SK-N-SH (cell line): Measurements from ENCODE around the gene MYO1B. TPM values are rescaled to one million over a fixed set of nuclear protein-coding genes. Genes with fewer than 3 reads are reported as not detected.

Experiments used
- CTCF ChIA-PET: fragments of 300-600, 350-600 bp; formaldehyde crosslinking; extraction: SDS; loops from one replicate; lab custom pipeline; 2021; lab: Yijun Ruan, JAX
- POLR2A ChIA-PET: fragments of 350-600 bp; sonication (Branson Sonifier 250); formaldehyde crosslinking; extraction: SDS; loops from one replicate; lab custom pipeline; 2020; ENCODE audit warnings: antibody characterized with exemption, inconsistent platforms; lab: Yijun Ruan, JAX
- DNase-seq: peaks from one replicate; pipeline ENCODE4 v3.0.0; 2012
- H2AFZ ChIP-seq: fragments of 200-600 bp; sonication (generic); 2 replicates; pipeline ENCODE4 v1.8.1; 2016; ENCODE audit warnings: antibody characterized with exemption, mild to moderate bottlenecking, low read depth
- H3F3A ChIP-seq: fragments of 200-600 bp; sonication (generic); replicated peaks from 2 replicates; pipeline ENCODE3; 2016; ENCODE audit warnings: antibody characterized with exemption, mild to moderate bottlenecking; ENCODE audit not compliant: insufficient read depth
- H3K27ac ChIP-seq, 2 experiments: fragments of 200-500 bp in 1 of 2; fragments of 200-600 bp in 1 of 2; sonication (Bioruptor generic) in 1 of 2; sonication (generic), shearing (Covaris generic) in 1 of 2; 2 replicates each; pipeline versions ENCODE4 v1.5.1 to v1.6.1; 2014 to 2016; ENCODE audit warnings: low read depth in 2 of 2, inconsistent platforms in 1 of 2, low read length in 1 of 2, mild to moderate bottlenecking in 1 of 2, mixed read lengths in 1 of 2
- H3K27me3 ChIP-seq: fragments of 200-600 bp; sonication (generic), shearing (Covaris generic); 2 replicates; pipeline ENCODE4 v1.6.1; 2016; ENCODE audit warnings: mixed run types; ENCODE audit not compliant: insufficient read depth
- H3K36me3 ChIP-seq, 2 experiments: fragments of 200-500 bp in 1 of 2; fragments of 200-600 bp in 1 of 2; sonication (Bioruptor generic) in 1 of 2; sonication (generic) in 1 of 2; replicated peaks in 1 of 2; 2 replicates each; pipeline versions ENCODE3 to v1.5.1; 2014 to 2016; ENCODE audit warnings: low read length in 1 of 2, mild to moderate bottlenecking in 1 of 2; ENCODE audit not compliant: insufficient read depth in 2 of 2, control insufficient read depth in 1 of 2
- H3K4me1 ChIP-seq, 2 experiments: fragments of 200-500 bp in 1 of 2; fragments of 200-600 bp in 1 of 2; sonication (Bioruptor generic) in 1 of 2; sonication (generic), shearing (Covaris generic) in 1 of 2; 2 replicates each; pipeline versions ENCODE4 v1.5.1 to v1.6.1; 2014 to 2016; ENCODE audit warnings: low read depth in 1 of 2, low read length in 1 of 2, mixed run types in 1 of 2; ENCODE audit not compliant: insufficient read depth in 2 of 2, control insufficient read depth in 1 of 2
- H3K4me2 ChIP-seq: fragments of 200-600 bp; sonication (generic), shearing (Covaris generic); 2 replicates; pipeline ENCODE4 v1.6.1; 2017; ENCODE audit warnings: mixed run types
- H3K4me3 ChIP-seq, 2 experiments: fragments of 200-500 bp in 1 of 2; fragments of 200-600 bp in 1 of 2; sonication (Bioruptor generic) in 1 of 2; sonication (generic), shearing (Covaris generic) in 1 of 2; 2 replicates each; pipeline versions ENCODE4 v1.5.1 to v1.8.1; 2014 to 2016; ENCODE audit warnings: low read depth in 2 of 2, inconsistent platforms in 1 of 2, low read length in 1 of 2, mild to moderate bottlenecking in 1 of 2, mixed read lengths in 1 of 2, moderate library complexity in 1 of 2
- H3K79me2 ChIP-seq: fragments of 200-600 bp; sonication (generic); 2 replicates; pipeline ENCODE4 v1.8.1; 2017; ENCODE audit warnings: mild to moderate bottlenecking; ENCODE audit not compliant: insufficient read depth
- H3K9ac ChIP-seq: fragments of 200-600 bp; sonication (generic); 2 replicates; pipeline ENCODE4 v1.6.1; 2017; ENCODE audit warnings: mixed run types
- H3K9me2 ChIP-seq: fragments of 200-600 bp; sonication (generic); 2 replicates; pipeline ENCODE4 v1.6.1; 2017; ENCODE audit warnings: mixed run types
- H3K9me3 ChIP-seq: fragments of 200-600 bp; sonication (generic); 2 replicates; pipeline ENCODE4 v1.6.1; 2017; ENCODE audit warnings: mixed run types, mild to moderate bottlenecking, moderate library complexity
- H4K20me1 ChIP-seq: fragments of 200-600 bp; sonication (generic); 2 replicates; pipeline ENCODE4 v1.6.1; 2017; ENCODE audit warnings: mild to moderate bottlenecking, mixed run types; ENCODE audit not compliant: insufficient read depth
- CHD2 ChIP-seq: fragments of 150-350 bp; IDR thresholded peaks from 2 replicates; pipeline ENCODE4 v1.6.1; 2018; ENCODE audit warnings: low read length; ENCODE audit not compliant: partially characterized antibody
- CTCF ChIP-seq: fragments of 200-600 bp; sonication (generic); IDR thresholded peaks from 2 replicates; pipeline ENCODE4 v1.6.1; 2017; ENCODE audit warnings: antibody characterized with exemption, mild to moderate bottlenecking, moderate library complexity
- EP300 ChIP-seq, 2 experiments: IDR thresholded peaks; 2 replicates each; pipeline versions ENCODE4 v1.4.0 to v1.6.1; 2012; ENCODE audit warnings: borderline replicate concordance in 1 of 2, low read depth in 1 of 2, low read length in 1 of 2
- FOSL2 ChIP-seq: IDR thresholded peaks from 2 replicates; pipeline ENCODE4 v1.4.0; 2012; ENCODE audit warnings: low read depth, mild to moderate bottlenecking, moderate library complexity, borderline replicate concordance
- FOXJ3 ChIP-seq: sonication (generic); formaldehyde crosslinking; IDR thresholded peaks from 2 replicates; pipeline ENCODE4 v1.5.1; 2020; ENCODE audit warnings: mild to moderate bottlenecking, missing genetic modification reagents
- FOXM1 ChIP-seq: IDR thresholded peaks from 2 replicates; pipeline ENCODE4 v1.4.0; 2012; ENCODE audit warnings: low read depth, mild to moderate bottlenecking
- JUND ChIP-seq: IDR thresholded peaks from 2 replicates; pipeline ENCODE4 v1.4.0; 2012
- MEF2A ChIP-seq: IDR thresholded peaks from 2 replicates; pipeline ENCODE4 v1.4.0; 2012; ENCODE audit warnings: low read depth, borderline replicate concordance
- MXI1 ChIP-seq: IDR thresholded peaks from 2 replicates; pipeline ENCODE4 v1.6.1; 2012; ENCODE audit warnings: mild to moderate bottlenecking, low read depth, low read length, improper control_type of control experiment
- NFIC ChIP-seq: IDR thresholded peaks from 2 replicates; pipeline ENCODE4 v1.4.0; 2012; ENCODE audit warnings: borderline replicate concordance
- NRF1 ChIP-seq: IDR thresholded peaks from 2 replicates; pipeline ENCODE4 v1.6.1; 2012; ENCODE audit warnings: low read depth, mild to moderate bottlenecking, low read length
- PBX3 ChIP-seq: IDR thresholded peaks from 2 replicates; pipeline ENCODE4; 2012
- RCOR1 ChIP-seq: fragments of 150-350 bp; IDR thresholded peaks from 2 replicates; pipeline ENCODE4 v1.6.1; 2017; ENCODE audit warnings: antibody characterized with exemption, low read length
- SIN3A ChIP-seq: IDR thresholded peaks from 2 replicates; pipeline ENCODE4 v1.6.1; 2012; ENCODE audit warnings: low read depth, mild to moderate bottlenecking, low read length, moderate library complexity, borderline replicate concordance
- TAF1 ChIP-seq: IDR thresholded peaks from 2 replicates; pipeline ENCODE4 v1.6.1; 2012; ENCODE audit warnings: low read depth, mild to moderate bottlenecking, low read length, moderate library complexity, borderline replicate concordance
- TCF12 ChIP-seq: IDR thresholded peaks from 2 replicates; pipeline ENCODE4 v1.4.0; 2012
- USF1 ChIP-seq: IDR thresholded peaks from 2 replicates; pipeline ENCODE4 v1.4.0; 2012; ENCODE audit warnings: low read depth, borderline replicate concordance
- USF2 ChIP-seq: fragments of 150-350 bp; IDR thresholded peaks from 2 replicates; pipeline ENCODE4 v1.6.1; 2017; ENCODE audit warnings: antibody characterized with exemption, low read length, low read depth, borderline replicate concordance
- ZBTB33 ChIP-seq: IDR thresholded peaks from 2 replicates; pipeline ENCODE4 v1.4.0; 2012; ENCODE audit warnings: low read depth, borderline replicate concordance
- WGBS: methylation state at CpG from one replicate; pipeline ENCODE4 v1.1.6; 2017; ENCODE audit warnings: low lambda C conversion rate; 5-methylcytosine and 5-hydroxymethylcytosine counted together
- polyA plus RNA-seq, 3 experiments: library from polyadenylated mRNA; depleted of rRNA; stranded (reverse); fragments of >200 nt; gene quantifications; 2 replicates each; pipeline ENCODE4 v1.2.3, GENCODE V29; 2012

The MYO1B gene
- polyA plus RNA-seq, 1 of the 3 experiments (the other 2 are of a cell fraction): 20.2 TPM

GRCh38 chr2:191386938-191387536 lies 141.8 kb downstream of the MYO1B start:
- Histone ChIP-seq H3K4me1 (peaks cover 0 to 5% of the 10 kb centered on the region in 2 experiments; a peak in 3 of 4 replicates), H3K9me3 (no peaks in the 10 kb centered on the region), H3K4me3 (no peak overlapping the region), H3K27ac (peak overlapping the region in 1 of 2 experiments; percentile 57; a peak in 3 of 4 replicates), H3F3A (peaks cover 5% of the 10 kb centered on the region), H3K27me3 (no peaks in the 10 kb centered on the region), H3K9me2 (no peaks in the 10 kb centered on the region), H3K36me3 (peaks cover 33 to 77% of the 10 kb centered on the region in 2 experiments), H2AFZ (no peak overlapping the region), H3K4me2 (no peak overlapping the region), H3K9ac (no peak overlapping the region)
- ChIA-PET POLR2A (no interaction called here), CTCF (interaction anchor here (2.0 kb wide), 1 partner anchor 22 kb away, joined by 5 read pairs; no protein-coding TSS in a partner anchor)
- WGBS: 90% methylated on average over 5 of the region's 7 CpGs
- DNase-seq: no peak
- TF ChIP-seq FOSL2 (peak; percentile 37; the same call in 1 of the 2 replicates), MXI1 (no peak), TCF12 (peak; percentile 26; the same call in 1 of the 2 replicates), NFIC (no peak), PBX3 (peak; percentile 22; the same call in 1 of the 2 replicates), JUND (peak; percentile 20; the same call in 1 of the 2 replicates), NRF1 (no peak)
- TF ChIP-seq, all 33 proteins: peak for 4
- Histone ChIP-seq H3K79me2 (no peaks in the 10 kb centered on the region), H4K20me1 (no peaks in the 10 kb centered on the region)

GRCh38 chr2:191389288-191389687 lies 144.1 kb downstream of the MYO1B start:
- H3K4me3 ChIP-seq: no peak overlapping the region
- no peak overlapping the region for H3K4me2 ChIP-seq
- peaks cover 5% of the 10 kb centered on the region for H3F3A ChIP-seq
- 100% methylated on average over 1 of the region's 5 CpGs for WGBS
- peaks cover 30 to 85% of the 10 kb centered on the region in 2 experiments for H3K36me3 ChIP-seq
- no peaks in the 10 kb centered on the region for H4K20me1 ChIP-seq
- no peaks in the 10 kb centered on the region for H3K79me2 ChIP-seq
- ChIA-PET CTCF (interaction anchor here (0.7 to 1.4 kb wide), 2 partner anchors 132 to 136 kb away, joined by 3 to 4 read pairs; no protein-coding TSS in a partner anchor), POLR2A (no interaction called here)
- peaks cover 0 to 5% of the 10 kb centered on the region in 2 experiments; a peak in 2 of 4 replicates for H3K4me1 ChIP-seq
- H3K27me3 ChIP-seq: no peaks in the 10 kb centered on the region
- H3K27ac ChIP-seq: no peak overlapping the region; a peak in 1 of 4 replicates
- no peaks in the 10 kb centered on the region for H3K9me3 ChIP-seq
- H2AFZ ChIP-seq: no peak overlapping the region
- no peak overlapping the region for H3K9ac ChIP-seq
- no peaks in the 10 kb centered on the region for H3K9me2 ChIP-seq
- DNase-seq: no peak
- no peak for TF ChIP-seq SIN3A
- no peak for TF ChIP-seq CHD2
- TF ChIP-seq JUND: no peak
- no peak for TF ChIP-seq MEF2A
- TF ChIP-seq USF2: no peak
- no peak for TF ChIP-seq RCOR1
- no peak for TF ChIP-seq USF1
- no peak for TF ChIP-seq EP300 (IDR thresholded peaks at IDR 0.05; ENCODE audit: borderline replicate concordance in 1 of 2, low read depth in 1 of 2, low read length in 1 of 2)
- no peak for TF ChIP-seq PBX3
- no peak for TF ChIP-seq FOXM1
- no peak for TF ChIP-seq ZBTB33
- TF ChIP-seq FOXJ3 (CRISPR knock-in tag): no peak
- TF ChIP-seq CTCF: no peak
- no peak for TF ChIP-seq TAF1
